Epithelial cell of proximal tubule (primary cell): ENCODE measurements around the gene CDK8. TPM values are rescaled to one million over a fixed set of nuclear protein-coding genes. Genes with fewer than 3 reads are reported as not detected.

Experiments used
- DNase-seq: peaks from one replicate; pipeline ENCODE4 v3.0.0-alpha.2; 2011; ENCODE audit warnings: low read depth
- H3K4me3 ChIP-seq: 2 replicates; pipeline ENCODE4 v1.5.1; 2011; ENCODE audit warnings: low read depth, mild to moderate bottlenecking, low read length
- CTCF ChIP-seq: conservative IDR thresholded peaks from 2 replicates; pipeline ENCODE4 v1.5.1; 2012; ENCODE audit warnings: low read depth, mild to moderate bottlenecking, low read length
- total RNA-seq: library from RNA; depleted of rRNA; stranded (reverse); fragments of >200 nt; gene quantifications from 2 replicates; pipeline ENCODE4 v1.2.3, GENCODE V29; 2015

CDK8 gene
- total RNA-seq, 1 donor from 2014 or later = 15.3 TPM

GRCh38 chr13:26325876-26326275 lies 71.9 kb downstream of the CDK8 start:
- no peak for TF ChIP-seq CTCF
- H3K4me3 ChIP-seq = no peak overlapping the region
- peak; percentile 57 for DNase-seq

GRCh38 chr13:26326562-26326961 lies 72.6 kb downstream of the CDK8 start:
- TF ChIP-seq CTCF = no peak
- DNase-seq = no peak
- H3K4me3 ChIP-seq = no peak overlapping the region

- TF ChIP-seq CTCF = no peak
- DNase-seq = no peak
- no peak overlapping the region for H3K4me3 ChIP-seq
These were observed 74.2 kb downstream of the CDK8 start for GRCh38 chr13:26327940-26328725.

- TF ChIP-seq CTCF = no peak
- H3K4me3 ChIP-seq = no peak overlapping the region
- DNase-seq = no peak
These were observed 81.2 kb downstream of the CDK8 start for GRCh38 chr13:26335158-26335557.

GRCh38 chr13:26340807-26341206 lies 86.9 kb downstream of the CDK8 start:
- no peak for DNase-seq
- no peak overlapping the region for H3K4me3 ChIP-seq
- no peak for TF ChIP-seq CTCF

- TF ChIP-seq CTCF = no peak
- DNase-seq = no peak
- no peak overlapping the region for H3K4me3 ChIP-seq
These were observed 89.0 kb downstream of the CDK8 start for GRCh38 chr13:26342898-26343297.

- no peak for DNase-seq
- TF ChIP-seq CTCF = no peak
- no peak overlapping the region for H3K4me3 ChIP-seq
These were observed 89.9 kb downstream of the CDK8 start for GRCh38 chr13:26343816-26344215.
